Mucosa of descending colon (tissue), 3 donors: ENCODE measurements around the gene TOM1. TPM values are rescaled to one million over a fixed set of nuclear protein-coding genes. Genes with fewer than 3 reads are reported as not detected.

Experiments used
- ATAC-seq: fragments of 200-7000 bp; cut with Tn5 transposase; one replicate; pipeline ENCODE4 v1.9.1; 2020; ENCODE audit warnings: mild to moderate bottlenecking, moderate library complexity
- DNase-seq, 3 donors: peaks; one replicate each; pipeline ENCODE4 v3.0.0-alpha.2; 2020
- H3K36me3 ChIP-seq: fragments of 200-600 bp; one replicate; pipeline ENCODE4 v1.8.0; 2021; ENCODE audit warnings: low read depth, mild to moderate bottlenecking
- H3K4me1 ChIP-seq: fragments of 200-600 bp; one replicate; pipeline ENCODE4 v1.8.0; 2021; ENCODE audit warnings: low read depth, mild to moderate bottlenecking
- H3K4me3 ChIP-seq: fragments of 200-600 bp; one replicate; pipeline ENCODE4 v1.8.0; 2021; ENCODE audit warnings: mild to moderate bottlenecking
- H3K9me3 ChIP-seq: fragments of 200-600 bp; one replicate; pipeline ENCODE4 v1.8.0; 2021; ENCODE audit warnings: mild to moderate bottlenecking
- intact Hi-C, 2 donors: fragments of 100-400 bp; cut with DNase I in 1 of 2; cut with micrococcal nuclease in 1 of 2; formaldehyde crosslinking; loops; one replicate each; pipeline versions ENCODE4 v1.11.0 to v1.11.1; 2022; cut with DNase I, micrococcal nuclease
- total RNA-seq, 3 donors: library from RNA; stranded (reverse); fragmentation: NEBNext Ultra II Directional in 2 of 3; extraction: Animal tissue kit (Norgen Biotek cat#: 25700) in 2 of 3; gene quantifications; one replicate each; pipeline versions ENCODE4 v1.2.1 to v1.2.4, GENCODE V29; 2021 to 2023
- TF ChIP-seq, protein P1 (sequence below): fragments of 200-600 bp; IDR thresholded peaks from one replicate; pipeline ENCODE4 v1.8.0; 2022; ENCODE audit warnings: antibody characterized with exemption, mild to moderate bottlenecking
- donor health status: DM: no; HTN: no; CAD: no; lungs with moderate emphysema.
- donor health status: DM: no; HTN: no; CAD: no.
- donor health status: DM: no; HTN: yes; CAD: no.

The TOM1 gene
- total RNA-seq, 3 donors from 2014 or later = 59.8 to 74.7 (median 60.2) TPM

DNA sequence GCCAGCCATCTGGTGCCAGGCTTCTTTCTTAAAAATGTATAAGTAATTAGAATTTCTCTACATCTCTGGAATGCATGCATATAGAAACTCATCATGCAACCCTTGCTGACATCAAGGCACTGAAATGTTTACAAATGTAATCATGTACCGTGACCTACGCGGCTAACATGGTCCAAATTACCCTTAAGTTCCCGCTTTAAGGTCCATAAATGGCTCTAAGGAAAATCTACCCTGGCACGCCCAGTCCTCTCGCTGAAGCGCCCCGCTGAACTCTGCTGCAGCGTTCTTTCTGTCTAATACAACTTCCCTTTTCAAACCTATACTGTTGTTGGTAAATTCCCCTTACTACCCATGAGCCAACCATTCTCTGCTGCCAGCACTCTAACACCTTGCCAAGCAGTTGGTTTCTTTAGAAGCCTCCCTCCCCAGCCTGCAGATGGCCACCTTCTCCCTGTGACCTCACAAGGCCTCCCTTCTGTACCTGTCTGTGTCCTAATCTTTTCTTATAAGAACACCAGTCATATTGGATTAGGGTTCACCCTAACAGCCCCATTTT lies 67.7 kb downstream of the TOM1 start:
- Histone ChIP-seq H3K4me3 (no peak overlapping the region), H3K36me3 (no peaks in the 10 kb centered on the region), H3K9me3 (no peaks in the 10 kb centered on the region), H3K4me1 (peaks cover 18% of the 10 kb centered on the region)
- TF ChIP-seq, protein P1, sequence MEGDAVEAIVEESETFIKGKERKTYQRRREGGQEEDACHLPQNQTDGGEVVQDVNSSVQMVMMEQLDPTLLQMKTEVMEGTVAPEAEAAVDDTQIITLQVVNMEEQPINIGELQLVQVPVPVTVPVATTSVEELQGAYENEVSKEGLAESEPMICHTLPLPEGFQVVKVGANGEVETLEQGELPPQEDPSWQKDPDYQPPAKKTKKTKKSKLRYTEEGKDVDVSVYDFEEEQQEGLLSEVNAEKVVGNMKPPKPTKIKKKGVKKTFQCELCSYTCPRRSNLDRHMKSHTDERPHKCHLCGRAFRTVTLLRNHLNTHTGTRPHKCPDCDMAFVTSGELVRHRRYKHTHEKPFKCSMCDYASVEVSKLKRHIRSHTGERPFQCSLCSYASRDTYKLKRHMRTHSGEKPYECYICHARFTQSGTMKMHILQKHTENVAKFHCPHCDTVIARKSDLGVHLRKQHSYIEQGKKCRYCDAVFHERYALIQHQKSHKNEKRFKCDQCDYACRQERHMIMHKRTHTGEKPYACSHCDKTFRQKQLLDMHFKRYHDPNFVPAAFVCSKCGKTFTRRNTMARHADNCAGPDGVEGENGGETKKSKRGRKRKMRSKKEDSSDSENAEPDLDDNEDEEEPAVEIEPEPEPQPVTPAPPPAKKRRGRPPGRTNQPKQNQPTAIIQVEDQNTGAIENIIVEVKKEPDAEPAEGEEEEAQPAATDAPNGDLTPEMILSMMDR = no peak
- ATAC-seq (peak; percentile 56), DNase-seq (peak in 1 of 3 donors; percentile 53)
- intact Hi-C loops = no loop called here

DNA sequence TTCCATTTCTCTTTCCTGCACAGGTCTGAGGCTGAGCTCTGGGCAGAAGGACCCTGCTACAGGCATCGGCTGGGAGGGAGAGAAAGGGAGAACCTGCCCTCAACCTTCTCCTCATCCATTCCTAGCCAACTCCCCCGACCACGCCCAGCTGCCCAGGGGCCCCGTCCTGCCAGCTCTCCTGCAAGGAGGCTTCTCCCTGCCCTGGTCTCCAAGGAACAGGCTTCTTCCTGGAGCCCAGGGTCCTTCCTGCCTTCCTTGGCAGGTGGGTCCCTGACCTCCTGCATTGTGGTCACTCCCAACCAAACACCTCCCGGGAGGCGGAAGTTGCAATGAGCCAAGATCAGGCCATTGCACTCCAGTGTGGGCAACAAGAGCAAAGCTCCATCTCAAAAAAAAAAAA lies 68.7 kb downstream of the TOM1 start:
- DNase-seq (peak; percentile 36 to 73 (median 71)), ATAC-seq (peak; percentile 1)
- Histone ChIP-seq H3K4me3 (no peak overlapping the region), H3K9me3 (no peaks in the 10 kb centered on the region), H3K4me1 (peaks cover 18% of the 10 kb centered on the region), H3K36me3 (no peaks in the 10 kb centered on the region)
- intact Hi-C loops = no loop called here
- TF ChIP-seq, protein P1 = no peak

- intact Hi-C loops = no loop called here
- TF ChIP-seq, protein P1 = no peak
Measured at GRCh38 chr22:35369996-35370395, 70.3 kb downstream of the TOM1 start.

DNA sequence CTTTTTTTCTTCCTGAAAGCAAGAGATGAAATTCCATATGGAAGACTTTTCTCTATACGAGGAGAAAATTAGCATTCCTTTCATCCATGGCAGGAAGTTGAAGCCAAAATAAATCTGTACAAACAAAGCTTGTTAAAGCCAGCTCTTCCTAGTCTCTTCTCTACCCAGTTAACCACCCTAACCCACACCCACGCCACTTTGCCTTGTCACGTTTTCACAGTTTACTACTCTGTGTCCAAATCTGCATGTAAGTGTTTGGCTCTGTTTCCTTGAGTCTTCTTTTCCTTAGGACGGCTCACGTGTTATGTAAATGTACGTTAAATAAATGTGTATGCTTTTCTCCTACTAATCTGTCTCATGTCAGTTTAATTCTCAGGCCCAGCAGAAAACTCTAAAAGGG lies 74.1 kb downstream of the TOM1 start:
- H3K4me1 ChIP-seq = peaks cover 25% of the 10 kb centered on the region
- TF ChIP-seq, protein P1 = no peak
- H3K9me3 ChIP-seq = no peaks in the 10 kb centered on the region
- H3K36me3 ChIP-seq = no peaks in the 10 kb centered on the region
- DNase-seq (no peak), ATAC-seq (no peak)
- no peak overlapping the region for H3K4me3 ChIP-seq
- intact Hi-C loops = no loop called here

More at GRCh38 chr22:35369996-35370395, 70.3 kb downstream of the TOM1 start:
- DNase-seq (no peak), ATAC-seq (no peak)
- H3K4me3 ChIP-seq = no peak overlapping the region
- H3K36me3 ChIP-seq = no peaks in the 10 kb centered on the region
- H3K4me1 ChIP-seq = peaks cover 18% of the 10 kb centered on the region
- no peaks in the 10 kb centered on the region for H3K9me3 ChIP-seq

DNA sequence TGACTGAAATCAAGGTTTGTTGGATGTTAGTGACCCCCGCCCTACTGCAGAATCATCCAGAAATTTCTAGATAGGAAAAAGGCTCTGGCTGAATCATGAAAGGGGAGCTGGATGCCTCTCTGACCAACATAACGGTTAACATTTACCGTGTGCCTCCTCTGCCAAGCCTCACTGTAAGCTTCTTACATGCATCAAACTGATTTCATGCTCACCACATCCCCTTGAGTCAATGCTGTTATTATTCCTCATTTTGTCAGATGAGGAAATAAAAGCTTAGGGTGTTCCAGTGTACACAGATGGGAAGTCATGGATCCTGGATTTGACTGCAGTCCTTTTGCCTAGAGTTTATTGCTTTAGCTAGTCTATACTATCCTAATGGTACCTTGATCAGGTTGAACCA lies 75.3 kb downstream of the TOM1 start:
- ATAC-seq = no peak
- TF ChIP-seq, protein P1 = no peak
- no peaks in the 10 kb centered on the region for H3K9me3 ChIP-seq
- intact Hi-C loops = no loop called here
- no peak overlapping the region for H3K4me3 ChIP-seq
- peaks cover 31% of the 10 kb centered on the region for H3K4me1 ChIP-seq
- H3K36me3 ChIP-seq = no peaks in the 10 kb centered on the region
- DNase-seq = no peak

DNA sequence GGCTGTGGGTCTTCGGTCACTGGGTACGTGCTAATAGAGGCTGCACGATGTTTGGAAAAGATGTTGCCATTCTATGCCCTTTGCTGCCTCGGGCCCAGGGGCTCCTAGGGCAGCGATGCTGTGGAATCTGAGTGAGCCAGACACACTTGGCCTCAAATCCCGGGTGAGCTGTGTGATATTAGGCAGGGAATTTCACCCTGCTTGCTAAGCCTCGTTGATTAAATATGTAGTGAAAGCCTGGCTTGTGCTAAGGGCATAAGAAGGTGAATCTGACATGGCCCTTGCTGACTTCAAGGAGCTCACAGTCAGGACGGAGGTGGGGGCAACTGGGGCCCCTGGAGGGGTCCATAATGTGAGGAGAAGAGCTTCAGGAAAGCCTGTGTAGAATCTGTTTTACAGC lies 75.8 kb downstream of the TOM1 start:
- Histone ChIP-seq H3K4me1 (peaks cover 36% of the 10 kb centered on the region), H3K9me3 (no peaks in the 10 kb centered on the region), H3K36me3 (no peaks in the 10 kb centered on the region), H3K4me3 (no peak overlapping the region)
- ATAC-seq (no peak), DNase-seq (no peak)
- intact Hi-C loops = no loop called here
- TF ChIP-seq, protein P1 = no peak
